Prostate gland (tissue), 2 donors: ENCODE data around the gene SLC33A1. TPM values are rescaled to one million over a fixed set of nuclear protein-coding genes. Genes with fewer than 3 reads are reported as not detected.
"Not testable (repeated sequence)": the region's sequence is repeated elsewhere in the genome, so short reads cannot be mapped to it uniquely, and the experiment has no call there.

Source experiments
- DNase-seq: peaks from one replicate; pipeline ENCODE4 v3.0.0-alpha.2; 2019; ENCODE audit warnings: low spot score
- H3K27ac ChIP-seq, 2 donors: fragments of 200-600 bp; sonication (generic); 2 replicates each; pipeline ENCODE4 v1.5.1; 2017 to 2019
- H3K27me3 ChIP-seq: fragments of 200-600 bp; sonication (generic); replicated peaks from 2 replicates; pipeline ENCODE4 v1.5.1; 2019; ENCODE audit not compliant: insufficient read depth
- H3K36me3 ChIP-seq, 2 donors: fragments of 200-600 bp; sonication (generic); 1 replicate in 1 of 2; 2 replicates in 1 of 2; pipeline versions ENCODE4 v1.5.1 to v1.8.1; 2017 to 2019
- H3K4me1 ChIP-seq: fragments of 200-600 bp; sonication (generic); replicated peaks from 2 replicates; pipeline ENCODE4 v1.5.1; 2019
- H3K4me3 ChIP-seq, 2 donors: fragments of 200-600 bp; sonication (generic); 2 replicates each; pipeline ENCODE4 v1.5.1; 2017 to 2019
- H3K9me3 ChIP-seq: fragments of 200-600 bp; sonication (generic); 2 replicates; pipeline ENCODE4 v1.5.1; 2017
- CTCF ChIP-seq, 4 experiments: fragments of 200-600 bp in 2 of 4; fragments of 450-650 bp in 2 of 4; sonication (generic) in 2 of 4; IDR thresholded peaks; 1 replicate in 3 of 4; 2 replicates in 1 of 4; pipeline ENCODE4 v1.5.1; 2016 to 2019; ENCODE audit warnings: antibody characterized with exemption in 4 of 4, mild to moderate bottlenecking in 2 of 4, moderate library complexity in 2 of 4
- POLR2A ChIP-seq: fragments of 450-650 bp; IDR thresholded peaks from one replicate; pipeline ENCODE4 v1.6.1; 2016; ENCODE audit warnings: antibody characterized with exemption, mild to moderate bottlenecking
- POLR2AphosphoS5 ChIP-seq: sonication (generic); formaldehyde crosslinking; IDR thresholded peaks from one replicate; pipeline ENCODE4 v1.6.1; 2017; ENCODE audit warnings: antibody characterized with exemption
- WGBS: methylation state at CpG from one replicate; pipeline ENCODE4 v1.1.5; 2018; 5-methylcytosine and 5-hydroxymethylcytosine counted together
- intact Hi-C: fragments of 100-400 bp; cut with DNase I; formaldehyde crosslinking; loops from one replicate; pipeline ENCODE4 v1.14.2; 2022
- total RNA-seq, 2 donors: library from RNA; depleted of rRNA; stranded (reverse); fragments of >200 nt; gene quantifications; one replicate each; pipeline ENCODE4 v1.1.0, GENCODE V29; 2016

Gene SLC33A1
- total RNA-seq, 2 donors from 2014 or later = 43.4 to 43.9 TPM

GRCh38 chr3:155853214-155854140 lies 750 bp downstream of the SLC33A1 start:
- peak; percentile 8 for DNase-seq
- 1% methylated on average over 44 of the region's 45 CpGs for WGBS
- peak overlapping the region; percentile 77 to 97 for H3K4me3 ChIP-seq
- no peaks in the 10 kb centered on the region for H3K4me1 ChIP-seq
- TF ChIP-seq POLR2A (no peak), CTCF (IDR thresholded peaks at IDR 0.05) (no peak), POLR2AphosphoS5 (no peak)
- no peaks in the 10 kb centered on the region for H3K36me3 ChIP-seq
- H3K27ac ChIP-seq = peak overlapping the region; percentile 88 to 93
- intact Hi-C loops = loop anchor here (1.0 to 5.0 kb wide), 2 partner anchors 17 to 46 kb away; partner anchors contain the start of genes C3orf33 and GMPS
- no peaks in the 10 kb centered on the region for H3K27me3 ChIP-seq
- no peaks in the 10 kb centered on the region for H3K9me3 ChIP-seq

DNA sequence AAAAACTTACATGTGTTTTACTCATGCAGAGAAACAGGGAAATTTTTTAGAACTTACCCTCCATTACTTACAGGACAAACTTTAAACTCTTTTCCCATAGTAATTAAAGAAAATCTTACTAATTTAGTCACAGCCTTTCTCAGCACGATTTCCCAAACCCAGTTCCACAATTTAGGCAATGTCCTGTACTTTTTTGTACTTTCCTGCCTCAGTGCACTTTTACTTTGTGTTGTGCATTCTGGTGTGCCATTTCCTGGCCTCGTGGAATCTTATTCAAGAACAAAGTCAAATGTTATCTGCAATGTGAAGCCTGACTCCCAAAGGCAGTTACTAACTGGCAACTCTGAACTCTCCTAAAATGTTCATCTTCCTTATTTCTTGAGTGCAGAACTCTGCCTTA lies 1.9 kb downstream of the SLC33A1 start:
- 36% methylated on average over 2 of the region's 2 CpGs for WGBS
- Histone ChIP-seq H3K27me3 (no peaks in the 10 kb centered on the region), H3K4me1 (no peaks in the 10 kb centered on the region), H3K9me3 (no peaks in the 10 kb centered on the region), H3K4me3 (peak overlapping the region; percentile 77 to 97), H3K27ac (no peak overlapping the region), H3K36me3 (no peaks in the 10 kb centered on the region)
- DNase-seq = no peak
- TF ChIP-seq POLR2A = no peak
- TF ChIP-seq CTCF (IDR thresholded peaks at IDR 0.05) = no peak
- no peak for TF ChIP-seq POLR2AphosphoS5
- intact Hi-C loops = loop anchor here (5.0 kb wide), 1 partner anchor 45 kb away; the partner anchor contains the start of gene C3orf33

- H3K9me3 ChIP-seq, DNase-seq, H3K27ac ChIP-seq, H3K27me3 ChIP-seq, intact Hi-C loops, H3K4me3 ChIP-seq, H3K4me1 ChIP-seq, H3K36me3 ChIP-seq: not testable (repeated sequence)
- WGBS = 88% methylated on average over 3 of the region's 3 CpGs
Observed at GRCh38 chr3:155849404-155849803, 4.8 kb downstream of the SLC33A1 start.

GRCh38 chr3:155847993-155848392 lies 6.2 kb downstream of the SLC33A1 start:
- intact Hi-C loops = no loop called here
- Histone ChIP-seq H3K4me3 (no peak overlapping the region), H3K27ac (no peak overlapping the region), H3K27me3 (no peaks in the 10 kb centered on the region), H3K36me3 (no peaks in the 10 kb centered on the region), H3K4me1 (no peaks in the 10 kb centered on the region), H3K9me3 (no peaks in the 10 kb centered on the region)
- DNase-seq = no peak
- 100% methylated on average over 3 of the region's 3 CpGs for WGBS
- TF ChIP-seq POLR2AphosphoS5 = no peak
- TF ChIP-seq CTCF (IDR thresholded peaks at IDR 0.05) = no peak
- no peak for TF ChIP-seq POLR2A

GRCh38 chr3:155846119-155846518 lies 8.1 kb downstream of the SLC33A1 start:
- Histone ChIP-seq H3K27me3 (no peaks in the 10 kb centered on the region), H3K27ac (no peak overlapping the region), H3K36me3 (no peaks in the 10 kb centered on the region), H3K4me1 (no peaks in the 10 kb centered on the region), H3K9me3 (no peaks in the 10 kb centered on the region), H3K4me3 (no peak overlapping the region)
- TF ChIP-seq CTCF (IDR thresholded peaks at IDR 0.05) = no peak
- TF ChIP-seq POLR2A = no peak
- no peak for TF ChIP-seq POLR2AphosphoS5
- 90% methylated on average over 3 of the region's 3 CpGs for WGBS
- no peak for DNase-seq
- intact Hi-C loops = no loop called here
